Sigmoid colon (tissue), 4 donors: ENCODE data around the gene TSPAN11.

Experiments used
- EP300 ChIP-seq, 4 donors: sonication (generic); formaldehyde crosslinking; IDR thresholded peaks; one replicate each; pipeline ENCODE4 v1.6.1; 2017; ENCODE audit warnings: antibody characterized with exemption in 4 of 4
- POLR2A ChIP-seq, 2 donors: fragments of 450-650 bp; IDR thresholded peaks; one replicate each; pipeline ENCODE4 v1.6.1; 2016; ENCODE audit warnings: antibody characterized with exemption in 2 of 2, mild to moderate bottlenecking in 2 of 2, moderate library complexity in 2 of 2
- POLR2AphosphoS5 ChIP-seq, 4 donors: sonication (generic); formaldehyde crosslinking; IDR thresholded peaks; one replicate each; pipeline ENCODE4 v1.6.1; 2017; ENCODE audit warnings: antibody characterized with exemption in 4 of 4

DNA sequence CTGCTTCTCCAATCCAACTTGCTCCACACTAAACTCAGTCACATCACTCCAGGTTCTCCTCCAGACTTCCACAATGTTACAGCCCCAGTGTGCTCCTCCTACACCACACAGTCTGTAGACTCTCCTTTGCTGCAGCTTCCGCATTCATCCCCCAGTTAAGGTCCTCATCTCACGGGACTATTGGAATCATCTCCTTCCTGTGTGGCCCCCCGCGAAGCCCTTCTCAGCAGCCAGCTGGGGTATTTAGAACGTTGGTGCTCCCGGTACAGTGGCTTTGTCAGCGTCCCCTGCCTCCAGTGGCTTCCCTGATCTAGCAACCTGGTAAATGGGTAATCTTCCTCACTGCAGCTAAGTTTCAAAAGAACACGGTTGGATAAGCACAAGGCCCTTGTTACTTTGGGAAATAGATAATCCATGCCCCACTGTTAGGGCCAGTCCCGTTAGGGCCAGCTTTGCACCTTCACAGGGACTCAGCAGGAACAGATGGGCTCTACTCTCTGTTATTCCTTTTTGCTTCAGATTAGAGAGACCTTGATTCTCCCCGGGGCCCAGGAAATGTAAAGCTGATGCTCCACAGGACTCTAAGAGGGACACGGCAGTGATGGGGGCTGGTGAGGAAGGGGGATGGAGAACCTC is 823 bp upstream of the TSPAN11 start:
- no peak for TF ChIP-seq POLR2A (IDR thresholded peaks at IDR 0.05)
- no peak for TF ChIP-seq EP300 (IDR thresholded peaks at IDR 0.05)
- TF ChIP-seq POLR2AphosphoS5 (IDR thresholded peaks at IDR 0.05) = no peak
